ENCODE data around the gene EHBP1. TPM values are rescaled to one million over a fixed set of nuclear protein-coding genes. Genes with fewer than 3 reads are reported as not detected.
"Not testable (repeated sequence)": the region's sequence is repeated elsewhere in the genome, so short reads cannot be mapped to it uniquely, and the experiment has no call there.

EHBP1 gene
- total RNA-seq, 1 experiment from 2014 or later: 31.0 TPM

- in situ Hi-C loops (cut with HindIII; ENCODE audit: low sequenced_read_pairs): no loop called here
- DNase-seq (ENCODE audit: low spot score): no peak
These were observed 359.1 kb downstream of the EHBP1 start for GRCh38 chr2:63064661-63065060.

GRCh38 chr2:63066265-63066664 lies 360.8 kb downstream of the EHBP1 start:
- no peak for DNase-seq (ENCODE audit: low spot score)
- in situ Hi-C loops (cut with HindIII; ENCODE audit: low sequenced_read_pairs): no loop called here

GRCh38 chr2:63066838-63067237 lies 361.3 kb downstream of the EHBP1 start:
- in situ Hi-C loops (cut with HindIII; ENCODE audit: low sequenced_read_pairs): no loop called here
- DNase-seq (ENCODE audit: low spot score): no peak

- no peak for DNase-seq (ENCODE audit: low spot score)
- in situ Hi-C loops (cut with HindIII; ENCODE audit: low sequenced_read_pairs): no loop called here
These were observed 366.2 kb downstream of the EHBP1 start for GRCh38 chr2:63071664-63072063.

GRCh38 chr2:63073994-63074393 lies 368.5 kb downstream of the EHBP1 start:
- no peak for DNase-seq (ENCODE audit: low spot score)
- in situ Hi-C loops (cut with HindIII; ENCODE audit: low sequenced_read_pairs): no loop called here

GRCh38 chr2:63074399-63074798 lies 368.9 kb downstream of the EHBP1 start:
- DNase-seq (ENCODE audit: low spot score); in situ Hi-C loops (cut with HindIII; ENCODE audit: low sequenced_read_pairs): not testable (repeated sequence)

GRCh38 chr2:63078852-63079606 lies 373.5 kb downstream of the EHBP1 start:
- peak; percentile 9 for DNase-seq (ENCODE audit: low spot score)
- in situ Hi-C loops (cut with HindIII; ENCODE audit: low sequenced_read_pairs): no loop called here

- DNase-seq (ENCODE audit: low spot score): no peak
- in situ Hi-C loops (cut with HindIII; ENCODE audit: low sequenced_read_pairs): no loop called here
These were observed 375.9 kb downstream of the EHBP1 start for GRCh38 chr2:63081404-63081803.

GRCh38 chr2:63086687-63087086 lies 381.2 kb downstream of the EHBP1 start:
- no peak for DNase-seq (ENCODE audit: low spot score)
- in situ Hi-C loops (cut with HindIII; ENCODE audit: low sequenced_read_pairs): no loop called here

- in situ Hi-C loops (cut with HindIII; ENCODE audit: low sequenced_read_pairs): no loop called here
- DNase-seq (ENCODE audit: low spot score): no peak
These were observed 386.9 kb downstream of the EHBP1 start for GRCh38 chr2:63092401-63092800.

- in situ Hi-C loops (cut with HindIII; ENCODE audit: low sequenced_read_pairs): no loop called here
- DNase-seq (ENCODE audit: low spot score): no peak
These were observed 387.3 kb downstream of the EHBP1 start for GRCh38 chr2:63092857-63093256.

GRCh38 chr2:63093502-63093901 lies 388.0 kb downstream of the EHBP1 start:
- in situ Hi-C loops (cut with HindIII; ENCODE audit: low sequenced_read_pairs): no loop called here
- no peak for DNase-seq (ENCODE audit: low spot score)

Other genes starting within 250 kb of the EHBP1 start
- gene TMEM17, start 199.5 kb upstream of the EHBP1 start, total RNA-seq (2014; rRNA removed; shearing (Covaris generic)): 1.3 and 2.4 TPM in 2 replicates